ENCODE measurements around the gene TASP1. TPM values are rescaled to one million over a fixed set of nuclear protein-coding genes. Genes with fewer than 3 reads are reported as not detected.

TASP1 gene
- total RNA-seq, 1 experiment from 2014 or later, result 13.9 TPM

DNA sequence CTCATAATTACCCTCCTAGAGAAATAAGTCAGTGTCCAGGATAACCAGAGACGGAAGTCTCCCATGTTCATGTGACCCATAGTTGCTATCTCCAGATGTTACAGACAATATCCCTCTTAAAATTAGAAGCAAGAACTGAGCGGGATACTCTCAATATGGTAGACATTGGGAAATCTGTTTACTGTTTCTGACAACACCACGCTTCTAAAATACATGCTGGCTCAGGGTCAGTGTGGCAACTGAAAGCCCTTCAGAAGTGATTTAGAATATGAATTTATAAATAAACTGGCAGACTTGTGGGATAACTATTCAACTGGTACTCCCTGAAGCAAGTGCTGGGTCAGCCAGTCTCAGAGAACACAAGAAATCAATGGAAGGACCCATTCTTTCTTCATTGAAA, 108.6 kb downstream of the TASP1 start:
- no peak for TF ChIP-seq EZH2phosphoT487 (IDR thresholded peaks at IDR 0.05; ENCODE audit: borderline replicate concordance, low read length)
- no peak for TF ChIP-seq EZH2 (IDR thresholded peaks at IDR 0.05; ENCODE audit: low read length, unreplicated experiment)
- TF ChIP-seq, protein P1, sequence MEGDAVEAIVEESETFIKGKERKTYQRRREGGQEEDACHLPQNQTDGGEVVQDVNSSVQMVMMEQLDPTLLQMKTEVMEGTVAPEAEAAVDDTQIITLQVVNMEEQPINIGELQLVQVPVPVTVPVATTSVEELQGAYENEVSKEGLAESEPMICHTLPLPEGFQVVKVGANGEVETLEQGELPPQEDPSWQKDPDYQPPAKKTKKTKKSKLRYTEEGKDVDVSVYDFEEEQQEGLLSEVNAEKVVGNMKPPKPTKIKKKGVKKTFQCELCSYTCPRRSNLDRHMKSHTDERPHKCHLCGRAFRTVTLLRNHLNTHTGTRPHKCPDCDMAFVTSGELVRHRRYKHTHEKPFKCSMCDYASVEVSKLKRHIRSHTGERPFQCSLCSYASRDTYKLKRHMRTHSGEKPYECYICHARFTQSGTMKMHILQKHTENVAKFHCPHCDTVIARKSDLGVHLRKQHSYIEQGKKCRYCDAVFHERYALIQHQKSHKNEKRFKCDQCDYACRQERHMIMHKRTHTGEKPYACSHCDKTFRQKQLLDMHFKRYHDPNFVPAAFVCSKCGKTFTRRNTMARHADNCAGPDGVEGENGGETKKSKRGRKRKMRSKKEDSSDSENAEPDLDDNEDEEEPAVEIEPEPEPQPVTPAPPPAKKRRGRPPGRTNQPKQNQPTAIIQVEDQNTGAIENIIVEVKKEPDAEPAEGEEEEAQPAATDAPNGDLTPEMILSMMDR (conservative IDR thresholded peaks at IDR 0.05; ENCODE audit: low read depth, low read length), result no peak
- POLR2A ChIA-PET (ENCODE audit: unreplicated experiment), result no interaction called here
- H3K79me2 ChIP-seq (ENCODE audit: low read length), result no peaks in the 10 kb centered on the region
- no peaks in the 10 kb centered on the region for H3K36me3 ChIP-seq (ENCODE audit: low read depth, low read length)
- H4K20me1 ChIP-seq (ENCODE audit: low read length), result no peaks in the 10 kb centered on the region
- H2AFZ ChIP-seq (ENCODE audit: low read length), result no peak overlapping the region
- no peak overlapping the region for H3K4me2 ChIP-seq (ENCODE audit: low read length)
- CTCF ChIA-PET, result no interaction called here
- intact Hi-C loops (cut with micrococcal nuclease), result no loop called here
- H3K9me2 ChIP-seq (replicated peaks; ENCODE audit: low read length), result no peaks in the 10 kb centered on the region
- no peak overlapping the region for H3K9ac ChIP-seq (ENCODE audit: low read length)
- no peak for ATAC-seq
- peaks cover 9% of the 10 kb centered on the region for H3K4me1 ChIP-seq (ENCODE audit: insufficient read depth, low read length)
- no peaks in the 10 kb centered on the region for H3F3A ChIP-seq (ENCODE audit: low read length, unreplicated experiment)
- BruUV-seq (replicated peaks), result no TSS peak
- DNase-seq, result no peak
- no peak overlapping the region for H3K4me3 ChIP-seq (ENCODE audit: low read length)
- H3K9me3 ChIP-seq (ENCODE audit: low read length), result no peaks in the 10 kb centered on the region
- H3K27ac ChIP-seq (ENCODE audit: low read length), result no peak overlapping the region
- no peaks in the 10 kb centered on the region for H3K27me3 ChIP-seq (ENCODE audit: low read length)

DNA sequence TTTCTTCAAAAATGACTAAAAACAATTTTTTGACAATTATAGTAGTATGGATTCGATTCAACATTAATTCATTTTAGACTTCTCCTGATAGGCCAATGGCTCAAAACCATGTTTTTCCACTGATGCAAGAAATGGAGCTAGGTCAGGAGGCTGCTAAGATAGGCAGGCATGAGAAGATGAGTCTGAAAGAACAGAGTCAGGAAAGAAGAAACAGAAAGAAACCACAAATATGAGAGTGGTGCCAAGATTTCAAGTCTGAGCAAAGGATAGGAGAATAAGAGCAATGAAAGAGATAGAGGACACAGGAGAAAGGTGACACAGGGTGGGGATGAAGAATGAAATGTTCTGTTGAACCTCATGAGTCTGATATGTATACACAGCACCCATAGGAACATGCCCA, 112.2 kb downstream of the TASP1 start:
- no peaks in the 10 kb centered on the region for H3K9me2 ChIP-seq (replicated peaks; ENCODE audit: low read length)
- H3K4me1 ChIP-seq (ENCODE audit: insufficient read depth, low read length), result peaks cover 14% of the 10 kb centered on the region
- no peak overlapping the region for H2AFZ ChIP-seq (ENCODE audit: low read length)
- no peak overlapping the region for H3K27ac ChIP-seq (ENCODE audit: low read length)
- ChIA-PET CTCF (no interaction called here), POLR2A (ENCODE audit: unreplicated experiment) (interaction anchor here (0.6 kb wide), 1 partner anchor 368 kb away, joined by 4 read pairs; no protein-coding TSS in a partner anchor)
- H3K36me3 ChIP-seq (ENCODE audit: low read depth, low read length), result peaks cover 5% of the 10 kb centered on the region; the same call in 1 of the 2 replicates
- no peak overlapping the region for H3K4me3 ChIP-seq (ENCODE audit: low read length)
- no TSS peak for BruUV-seq (replicated peaks)
- no peaks in the 10 kb centered on the region for H3K9me3 ChIP-seq (ENCODE audit: low read length)
- TF ChIP-seq, protein P1 (conservative IDR thresholded peaks at IDR 0.05; ENCODE audit: low read depth, low read length), result no peak
- TF ChIP-seq EZH2 (IDR thresholded peaks at IDR 0.05; ENCODE audit: low read length, unreplicated experiment) (no peak), EZH2phosphoT487 (IDR thresholded peaks at IDR 0.05; ENCODE audit: borderline replicate concordance, low read length) (no peak)
- DNase-seq (no peak), ATAC-seq (no peak)
- no peak overlapping the region for H3K9ac ChIP-seq (ENCODE audit: low read length)
- no peaks in the 10 kb centered on the region for H3F3A ChIP-seq (ENCODE audit: low read length, unreplicated experiment)
- intact Hi-C loops (cut with micrococcal nuclease), result no loop called here
- no peaks in the 10 kb centered on the region for H4K20me1 ChIP-seq (ENCODE audit: low read length)
- H3K4me2 ChIP-seq (ENCODE audit: low read length), result no peak overlapping the region
- H3K79me2 ChIP-seq (ENCODE audit: low read length), result no peaks in the 10 kb centered on the region
- H3K27me3 ChIP-seq (ENCODE audit: low read length), result no peaks in the 10 kb centered on the region

DNA sequence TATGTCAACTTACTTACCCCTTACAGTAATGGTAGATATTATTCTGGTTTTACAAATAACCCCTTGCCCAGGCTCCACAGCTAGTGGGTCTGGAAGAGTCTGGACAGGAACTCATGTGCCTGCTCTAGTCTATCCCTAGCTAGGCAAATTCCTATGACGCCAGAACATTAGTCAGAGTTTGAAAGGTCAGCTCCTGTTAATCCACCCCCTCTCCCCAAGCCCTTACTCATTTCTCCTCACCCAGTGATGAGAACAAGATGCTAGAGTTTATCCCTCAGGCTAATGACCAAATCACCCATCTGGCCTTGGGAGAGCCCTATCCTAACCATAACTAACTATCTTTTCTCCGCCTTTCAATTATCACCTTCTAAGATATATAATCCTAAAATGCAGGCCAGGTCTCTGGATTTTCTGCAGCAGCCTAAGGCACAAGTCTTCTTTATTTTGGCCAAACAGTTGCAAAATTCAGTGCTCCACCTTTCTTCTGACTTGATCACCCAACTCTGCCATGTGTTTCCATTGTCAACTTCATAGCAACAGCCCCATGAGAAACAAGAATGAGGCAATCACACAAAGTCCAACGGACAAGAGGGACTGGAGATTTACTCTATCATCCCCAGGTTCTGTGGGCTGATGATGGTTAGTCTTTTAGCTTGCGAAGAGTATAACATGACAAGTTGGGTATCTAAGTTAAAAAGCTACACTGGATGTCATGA, 113.3 kb downstream of the TASP1 start:
- intact Hi-C loops (cut with micrococcal nuclease), result no loop called here
- Histone ChIP-seq H3K4me3 (ENCODE audit: low read length) (no peak overlapping the region), H3K4me2 (ENCODE audit: low read length) (no peak overlapping the region), H3K9me2 (replicated peaks; ENCODE audit: low read length) (no peaks in the 10 kb centered on the region), H3K9ac (ENCODE audit: low read length) (no peak overlapping the region), H3K27me3 (ENCODE audit: low read length) (no peaks in the 10 kb centered on the region), H3K36me3 (ENCODE audit: low read depth, low read length) (peaks cover 5% of the 10 kb centered on the region; the same call in 1 of the 2 replicates), H3K9me3 (ENCODE audit: low read length) (no peaks in the 10 kb centered on the region), H3F3A (ENCODE audit: low read length, unreplicated experiment) (no peaks in the 10 kb centered on the region), H2AFZ (ENCODE audit: low read length) (no peak overlapping the region), H3K79me2 (ENCODE audit: low read length) (no peaks in the 10 kb centered on the region), H4K20me1 (ENCODE audit: low read length) (no peaks in the 10 kb centered on the region), H3K4me1 (ENCODE audit: insufficient read depth, low read length) (peaks cover 14% of the 10 kb centered on the region), H3K27ac (ENCODE audit: low read length) (peak overlapping the region; percentile 39)
- ChIA-PET POLR2A (ENCODE audit: unreplicated experiment) (no interaction called here), CTCF (no interaction called here)
- ATAC-seq (peak; percentile 92), DNase-seq (peak; percentile 82)
- no TSS peak for BruUV-seq (replicated peaks)
- TF ChIP-seq EZH2 (IDR thresholded peaks at IDR 0.05; ENCODE audit: low read length, unreplicated experiment) (no peak), EZH2phosphoT487 (IDR thresholded peaks at IDR 0.05; ENCODE audit: borderline replicate concordance, low read length) (no peak)
- TF ChIP-seq, protein P1 (conservative IDR thresholded peaks at IDR 0.05; ENCODE audit: low read depth, low read length), result no peak
